Activated T-helper 2 cell treated with anti-CD3 and anti-CD28 coated beads, Interferon-gamma antibody, Interleukin-2, Interleukin-4, amounts not matched to agents 10 μg/mL and 5 μg/mL and 100 μg/mL, durations not matched to agents 14 hours and 24 hours and 36 hours (primary cell): ENCODE data around the gene TMOD2. TPM values are rescaled to one million over a fixed set of nuclear protein-coding genes. Genes with fewer than 3 reads are reported as not detected.

ENCODE experiments used
- DNase-seq: peaks from one replicate; pipeline ENCODE4 v3.0.0; 2021; ENCODE audit warnings: low spot score
- H3K27ac Mint-ChIP-seq: one replicate; pipeline ENCODE4 v1.8.0; 2021; ENCODE audit warnings: mixed read lengths
- H3K27me3 Mint-ChIP-seq: one replicate; pipeline ENCODE4 v1.8.0; 2021; ENCODE audit warnings: low read depth, mixed read lengths
- H3K36me3 Mint-ChIP-seq: one replicate; pipeline ENCODE4 v1.8.0; 2021; ENCODE audit warnings: low read depth, mixed read lengths
- H3K4me1 Mint-ChIP-seq: one replicate; pipeline ENCODE4 v1.8.0; 2021; ENCODE audit warnings: low read depth, mixed read lengths
- H3K4me3 Mint-ChIP-seq: one replicate; pipeline ENCODE4 v1.8.0; 2021; ENCODE audit warnings: low read depth, mild to moderate bottlenecking, moderate library complexity, mixed read lengths
- H3K9me3 Mint-ChIP-seq: one replicate; pipeline ENCODE4 v1.8.0; 2021; ENCODE audit warnings: mixed read lengths
- intact Hi-C: fragments of 100-400 bp; cut with micrococcal nuclease; formaldehyde crosslinking; loops from one replicate; pipeline ENCODE4 v1.15.1; 2023
- total RNA-seq: library from RNA; stranded (reverse); gene quantifications from 2 replicates; pipeline ENCODE4 v1.2.3, GENCODE V29; 2022

The TMOD2 gene
- total RNA-seq, 1 donor from 2014 or later: 1.7 TPM

DNA sequence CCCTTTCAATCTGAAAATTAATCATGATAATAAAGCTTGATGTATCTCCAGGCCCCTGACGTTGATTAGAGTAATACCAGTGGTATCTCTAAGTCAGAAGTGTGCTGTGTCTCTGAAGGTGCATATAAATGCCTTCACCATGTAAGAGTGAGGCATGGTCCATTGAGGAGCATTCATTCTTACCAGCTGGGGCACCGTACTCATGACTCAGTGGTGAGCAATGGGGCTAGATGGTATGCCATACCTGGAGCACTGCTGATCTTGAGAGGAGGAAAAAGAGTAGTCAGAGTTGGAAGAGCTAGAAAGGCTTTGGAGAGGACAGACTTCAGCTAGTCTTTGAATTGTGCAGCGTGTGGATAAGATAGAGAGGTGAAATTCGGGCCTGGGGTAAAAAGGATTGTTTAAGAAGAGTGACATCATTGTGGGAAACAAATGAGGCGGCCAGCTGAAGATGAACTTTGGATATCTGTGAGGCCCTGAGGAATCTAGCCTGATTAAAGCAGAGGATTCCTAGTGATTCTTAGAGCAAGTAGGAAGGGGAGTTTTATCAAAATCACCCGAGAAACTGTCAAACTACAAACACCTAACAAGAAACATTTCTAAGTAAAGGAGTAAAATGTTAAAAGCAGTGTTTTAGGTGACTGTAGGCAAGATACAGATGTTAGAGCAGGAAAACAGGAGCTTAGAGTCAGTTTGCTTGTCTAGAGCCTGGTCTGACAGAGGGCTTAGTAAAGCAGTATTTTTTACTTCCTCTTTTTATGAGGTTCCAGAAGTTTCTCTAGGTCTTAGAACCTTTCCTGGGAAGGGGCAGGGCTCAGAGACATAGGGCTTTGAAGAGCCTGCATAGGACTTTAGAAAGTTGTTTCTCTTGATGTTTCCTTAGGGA, 91.7 kb downstream of the TMOD2 start:
- H3K4me3 Mint-ChIP-seq: no peak overlapping the region
- DNase-seq: no peak
- H3K4me1 Mint-ChIP-seq: peaks cover 53% of the 10 kb centered on the region
- no peaks in the 10 kb centered on the region for H3K27me3 Mint-ChIP-seq
- H3K9me3 Mint-ChIP-seq: no peaks in the 10 kb centered on the region
- intact Hi-C loops: no loop called here
- H3K36me3 Mint-ChIP-seq: no peaks in the 10 kb centered on the region
- H3K27ac Mint-ChIP-seq: no peak overlapping the region

DNA sequence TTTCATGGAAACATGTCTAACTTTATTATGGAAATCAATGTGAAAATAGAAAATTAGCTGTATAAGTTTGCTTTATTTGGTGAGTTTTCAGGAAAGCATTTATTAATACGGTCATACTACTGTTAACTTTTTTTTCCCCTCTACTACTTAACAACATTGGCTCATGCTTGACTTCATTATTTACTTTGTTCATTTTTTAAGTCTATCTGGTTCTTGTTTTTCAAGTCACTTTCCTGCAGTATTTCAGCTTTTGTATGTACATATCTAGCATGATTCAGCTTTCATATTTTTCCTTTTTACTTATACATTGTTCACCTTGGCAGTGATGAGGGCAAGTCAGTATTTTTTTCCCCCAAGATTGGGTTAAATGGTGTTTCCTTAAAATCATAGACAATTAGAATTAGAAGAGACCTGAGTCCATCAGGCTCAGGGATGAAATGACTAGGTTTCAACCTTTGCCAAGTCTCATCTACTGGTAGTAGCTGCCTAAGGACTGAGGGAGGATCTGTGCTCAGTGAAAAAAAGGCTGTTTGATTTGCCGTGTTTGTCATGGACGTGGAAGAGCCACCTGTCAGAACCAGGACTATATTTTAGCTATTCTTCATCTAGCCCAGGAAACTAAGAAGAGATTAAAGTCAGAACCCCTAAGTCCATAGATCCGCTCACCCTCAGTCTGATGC, 93.5 kb downstream of the TMOD2 start:
- Mint-ChIP-seq H3K27me3 (no peaks in the 10 kb centered on the region), H3K36me3 (peaks cover 7% of the 10 kb centered on the region), H3K27ac (no peak overlapping the region), H3K4me3 (no peak overlapping the region), H3K9me3 (no peaks in the 10 kb centered on the region), H3K4me1 (peaks cover 54% of the 10 kb centered on the region)
- intact Hi-C loops: no loop called here
- DNase-seq: no peak

DNA sequence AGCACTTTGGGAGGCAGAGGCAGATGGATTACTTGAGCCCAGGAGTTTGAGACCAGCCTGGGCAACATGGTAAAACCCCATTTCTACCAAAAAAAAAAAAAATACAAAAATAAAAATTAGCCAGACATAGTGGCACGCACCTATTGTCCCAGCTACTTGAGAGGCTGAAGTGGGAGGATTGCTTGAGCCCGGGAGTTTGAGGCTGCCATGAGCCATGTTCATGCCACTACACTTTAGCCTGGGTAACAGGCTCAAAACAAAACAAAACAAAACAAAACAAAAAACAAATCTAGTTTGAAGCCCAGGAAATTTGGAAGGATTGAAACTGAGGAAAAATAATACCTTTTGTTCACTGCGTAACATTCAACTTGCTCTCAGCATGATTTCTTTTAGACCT, 94.7 kb downstream of the TMOD2 start:
- intact Hi-C loops: no loop called here
- Mint-ChIP-seq H3K4me1 (peaks cover 49% of the 10 kb centered on the region), H3K9me3 (no peaks in the 10 kb centered on the region), H3K4me3 (no peak overlapping the region), H3K27ac (peak overlapping the region; percentile 60), H3K36me3 (peaks cover 10% of the 10 kb centered on the region), H3K27me3 (no peaks in the 10 kb centered on the region)
- no peak for DNase-seq

DNA sequence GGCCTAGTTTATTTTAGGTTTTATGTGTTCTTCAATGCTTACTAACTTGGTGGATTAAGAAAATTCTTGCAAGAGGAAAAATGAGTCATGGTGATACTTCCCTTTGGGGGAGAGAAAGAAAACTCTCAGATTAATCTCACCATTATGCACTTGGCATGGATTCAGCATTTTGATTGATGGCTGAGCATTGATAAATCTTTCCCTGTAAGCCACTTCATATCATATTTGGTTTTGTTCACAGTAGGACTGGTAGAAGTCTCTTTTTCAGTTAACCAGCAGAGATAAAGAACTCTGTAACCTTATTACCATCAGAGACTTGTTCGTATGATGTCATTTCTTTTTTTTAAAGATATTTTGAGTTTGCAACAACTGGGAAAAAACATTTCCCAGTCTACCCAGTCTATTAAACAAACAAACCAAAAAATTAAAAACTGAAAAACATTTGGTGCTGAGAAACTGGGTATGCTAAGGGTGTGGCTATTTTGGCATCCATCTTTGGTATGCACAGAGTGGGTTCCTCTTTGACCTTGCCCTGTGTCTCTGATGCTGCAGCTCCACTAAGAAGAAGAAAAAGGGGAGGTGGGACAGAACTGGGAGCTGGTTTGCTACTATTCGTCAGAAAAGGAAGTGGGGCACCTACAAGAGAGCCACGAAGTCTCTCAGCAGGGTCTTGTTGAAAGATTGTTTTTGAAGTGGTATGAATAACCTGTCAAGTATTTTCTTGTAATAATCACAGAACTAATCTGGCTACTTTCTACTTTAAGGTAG, 95.2 kb downstream of the TMOD2 start:
- DNase-seq: no peak
- intact Hi-C loops: no loop called here
- H3K4me1 Mint-ChIP-seq: peaks cover 44% of the 10 kb centered on the region
- no peaks in the 10 kb centered on the region for H3K27me3 Mint-ChIP-seq
- no peak overlapping the region for H3K4me3 Mint-ChIP-seq
- H3K27ac Mint-ChIP-seq: peak overlapping the region; percentile 60
- no peaks in the 10 kb centered on the region for H3K9me3 Mint-ChIP-seq
- H3K36me3 Mint-ChIP-seq: peaks cover 10% of the 10 kb centered on the region

DNA sequence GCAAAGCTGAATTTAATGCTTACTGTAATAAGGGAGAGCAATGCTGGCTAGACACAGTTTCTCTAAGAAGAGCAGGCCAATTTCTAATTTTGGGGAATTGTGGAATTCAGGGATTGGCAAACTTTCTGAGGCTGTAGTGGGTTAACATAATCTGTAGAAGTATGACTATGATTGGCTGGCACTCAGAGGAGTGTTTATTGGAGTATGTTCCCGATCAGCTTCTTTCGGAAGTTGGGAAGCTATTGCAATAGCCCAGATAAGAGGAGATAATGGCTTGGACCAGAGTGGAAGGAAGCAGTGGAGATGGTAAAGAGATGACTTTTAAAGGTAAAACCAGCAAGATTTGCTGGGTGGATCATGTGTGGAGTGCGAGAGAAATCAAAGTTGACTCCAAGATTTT, 97.4 kb downstream of the TMOD2 start:
- H3K36me3 Mint-ChIP-seq: peaks cover 14% of the 10 kb centered on the region
- peaks cover 40% of the 10 kb centered on the region for H3K4me1 Mint-ChIP-seq

DNA sequence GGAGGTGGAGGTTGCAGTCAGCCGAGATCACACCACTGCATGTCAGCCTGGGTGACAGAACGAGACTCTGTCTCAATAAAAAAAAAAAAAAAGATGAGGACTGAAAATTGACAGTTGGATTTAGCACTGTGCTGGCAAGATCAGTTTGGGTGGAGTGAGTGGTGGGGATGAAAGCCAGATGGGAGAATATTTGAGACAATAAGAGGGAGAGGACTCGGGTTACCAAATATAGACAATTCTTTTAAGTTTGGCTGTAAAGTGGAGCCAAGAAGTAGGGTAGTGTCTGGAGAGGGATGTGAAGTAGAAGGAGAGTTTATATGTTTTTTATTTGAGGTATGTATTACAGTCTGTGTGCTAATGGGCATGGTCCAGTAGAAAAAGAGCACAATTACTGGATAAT, 98.5 kb downstream of the TMOD2 start:
- Mint-ChIP-seq H3K4me3 (no peak overlapping the region), H3K27me3 (no peaks in the 10 kb centered on the region), H3K9me3 (no peaks in the 10 kb centered on the region), H3K4me1 (peaks cover 38% of the 10 kb centered on the region), H3K27ac (no peak overlapping the region), H3K36me3 (peaks cover 14% of the 10 kb centered on the region)
- no peak for DNase-seq
- intact Hi-C loops: no loop called here

More for the DNA sequence above, 97.4 kb downstream of the TMOD2 start:
- no peaks in the 10 kb centered on the region for H3K9me3 Mint-ChIP-seq
- intact Hi-C loops: no loop called here
- DNase-seq: no peak
- no peak overlapping the region for H3K27ac Mint-ChIP-seq
- no peaks in the 10 kb centered on the region for H3K27me3 Mint-ChIP-seq
- no peak overlapping the region for H3K4me3 Mint-ChIP-seq

DNA sequence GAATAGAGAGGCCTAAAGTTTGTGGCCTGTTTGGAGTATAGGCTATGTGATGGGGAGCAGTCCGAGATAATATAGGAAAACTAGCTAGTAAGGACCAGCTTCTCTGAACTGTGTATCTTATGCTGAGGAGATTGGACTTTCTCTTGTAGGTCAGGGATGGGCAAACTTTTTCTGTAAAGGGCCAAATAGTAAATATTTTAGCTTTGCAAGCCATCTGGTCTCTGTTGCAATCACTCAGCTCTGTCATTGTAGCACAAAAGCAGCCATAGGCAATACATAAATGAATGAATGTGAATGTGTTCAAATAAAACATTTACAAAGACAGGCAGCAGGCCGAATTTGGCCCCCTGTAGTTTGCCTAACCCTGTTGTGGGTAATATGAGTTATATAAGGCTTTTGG, 102.6 kb downstream of the TMOD2 start:
- H3K4me1 Mint-ChIP-seq: peaks cover 27% of the 10 kb centered on the region
- H3K9me3 Mint-ChIP-seq: no peaks in the 10 kb centered on the region
- H3K27me3 Mint-ChIP-seq: no peaks in the 10 kb centered on the region
- no peak overlapping the region for H3K27ac Mint-ChIP-seq
- intact Hi-C loops: no loop called here
- H3K36me3 Mint-ChIP-seq: peaks cover 16% of the 10 kb centered on the region
- DNase-seq: no peak
- no peak overlapping the region for H3K4me3 Mint-ChIP-seq

DNA sequence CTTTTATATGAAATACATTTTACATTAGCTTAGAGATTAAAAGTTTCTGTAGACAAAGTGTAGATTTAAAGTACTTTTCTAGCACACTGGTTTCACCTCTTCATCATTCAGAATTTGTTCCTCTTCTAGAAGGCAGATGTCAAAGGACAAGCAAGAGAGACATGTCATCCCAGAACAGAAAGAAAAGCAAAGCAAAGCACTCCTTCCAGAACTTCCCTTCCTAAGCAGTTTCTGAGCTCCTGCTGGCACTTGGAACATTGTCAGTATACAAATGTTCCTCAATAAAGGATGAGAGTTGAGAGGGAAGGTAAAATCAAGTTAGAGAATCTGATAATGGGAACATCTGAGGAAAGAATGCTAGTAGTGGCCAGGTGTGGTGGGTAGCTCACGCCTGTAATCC, 104.2 kb downstream of the TMOD2 start:
- Mint-ChIP-seq H3K27me3 (no peaks in the 10 kb centered on the region), H3K27ac (no peak overlapping the region), H3K9me3 (no peaks in the 10 kb centered on the region), H3K4me3 (no peak overlapping the region), H3K36me3 (peaks cover 23% of the 10 kb centered on the region), H3K4me1 (peaks cover 27% of the 10 kb centered on the region)
- intact Hi-C loops: no loop called here
- DNase-seq: no peak

DNA sequence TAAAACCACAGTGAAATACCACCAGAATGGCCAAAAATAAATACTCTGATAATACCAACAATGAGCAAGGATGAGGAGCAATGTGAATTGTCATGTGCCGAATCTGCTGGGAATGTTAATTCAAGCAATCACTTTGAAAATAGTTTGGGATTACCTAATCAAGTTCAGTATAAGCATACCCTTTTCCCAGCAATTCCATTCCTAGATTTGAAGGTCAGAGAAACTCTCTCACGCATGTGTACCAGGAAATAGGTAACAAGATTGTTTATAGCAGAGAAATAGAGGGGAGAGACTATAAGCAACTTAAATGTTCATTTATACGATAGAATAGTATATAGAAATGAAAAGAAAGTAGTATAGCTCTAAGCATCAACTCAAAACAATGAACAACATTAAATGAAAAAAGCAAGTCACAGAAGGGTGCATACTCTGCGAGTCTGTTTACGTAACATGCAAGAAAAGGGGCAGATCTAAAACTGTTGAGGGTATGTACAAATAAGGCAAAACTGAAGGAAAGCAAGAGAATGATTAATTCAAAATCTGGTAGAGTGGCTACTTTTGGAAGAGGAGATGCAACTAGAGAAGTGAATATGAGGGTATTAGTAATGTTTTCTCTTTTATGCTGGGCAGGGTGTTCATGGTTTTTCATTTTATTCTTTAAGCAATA, 105.5 kb downstream of the TMOD2 start:
- Mint-ChIP-seq H3K27me3 (no peaks in the 10 kb centered on the region), H3K9me3 (no peaks in the 10 kb centered on the region), H3K36me3 (peaks cover 28% of the 10 kb centered on the region), H3K27ac (no peak overlapping the region), H3K4me1 (peaks cover 34% of the 10 kb centered on the region), H3K4me3 (no peak overlapping the region)
- intact Hi-C loops: no loop called here
- DNase-seq: no peak

DNA sequence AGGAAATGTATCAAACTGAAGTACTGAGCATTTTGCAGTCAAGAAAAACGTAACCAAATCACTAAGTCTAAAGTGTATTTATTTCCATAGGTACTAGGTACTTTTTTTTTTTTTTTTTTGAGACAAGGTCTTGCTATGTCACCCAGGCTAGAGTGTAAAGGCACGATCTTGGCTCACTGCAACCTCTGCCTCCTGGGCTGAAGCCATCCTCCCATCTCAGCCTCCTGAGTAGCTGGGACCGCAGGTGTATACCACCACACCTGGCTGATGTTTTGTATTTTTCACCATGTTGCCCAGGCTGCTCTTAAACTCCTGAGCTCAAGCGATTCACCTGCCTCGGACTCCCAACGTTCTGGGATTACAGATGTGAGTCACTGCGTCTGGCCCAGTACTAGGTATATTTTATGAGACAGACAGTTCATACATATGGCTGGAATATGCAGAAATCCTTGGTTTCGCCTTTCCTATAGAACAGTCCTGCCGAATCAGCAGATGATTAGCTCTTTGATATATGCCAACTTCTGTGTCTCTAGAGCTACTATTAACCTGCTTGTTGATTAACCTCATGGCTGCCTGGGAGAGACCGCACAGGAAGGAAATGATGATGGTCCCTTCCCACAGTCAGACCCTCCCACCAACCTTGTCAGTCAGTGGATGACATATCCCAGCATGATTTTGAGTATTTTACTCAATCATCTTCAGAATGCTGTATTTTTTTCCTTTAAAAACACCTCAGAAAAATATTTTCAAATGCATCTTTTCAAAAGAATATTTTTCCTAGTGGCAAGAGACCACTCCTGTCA, 110.4 kb downstream of the TMOD2 start:
- Mint-ChIP-seq H3K27me3 (no peaks in the 10 kb centered on the region), H3K4me1 (peaks cover 54% of the 10 kb centered on the region), H3K27ac (peak overlapping the region; percentile 42), H3K4me3 (peak overlapping the region; percentile 51), H3K9me3 (no peaks in the 10 kb centered on the region), H3K36me3 (peaks cover 53% of the 10 kb centered on the region)
- intact Hi-C loops: loop anchor here (1.0 kb wide), 1 partner anchor 31 kb away; no protein-coding TSS in a partner anchor
- DNase-seq: peak; percentile 54

DNA sequence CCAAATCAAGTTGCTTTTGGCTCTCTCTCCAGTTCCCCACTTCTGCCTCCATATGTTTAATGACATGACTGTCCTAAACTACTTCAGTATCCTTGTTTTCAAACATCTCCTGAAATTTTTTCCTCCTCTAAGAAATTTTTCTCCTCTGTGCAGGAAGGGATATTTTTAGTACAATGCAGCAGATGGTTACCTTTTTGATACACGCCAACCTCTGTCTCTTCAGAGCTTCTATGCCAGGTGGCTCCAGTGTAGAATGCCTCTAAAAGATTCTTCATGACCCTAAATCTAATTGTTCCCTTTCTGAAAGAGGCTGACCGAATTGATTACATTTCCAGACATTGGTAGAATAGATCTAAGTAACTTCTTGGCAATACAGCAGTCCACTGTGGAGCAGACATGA, 111.7 kb downstream of the TMOD2 start:
- no peak overlapping the region for H3K4me3 Mint-ChIP-seq
- H3K36me3 Mint-ChIP-seq: peaks cover 62% of the 10 kb centered on the region
- H3K9me3 Mint-ChIP-seq: no peaks in the 10 kb centered on the region
- H3K27ac Mint-ChIP-seq: peak overlapping the region; percentile 4
- intact Hi-C loops: no loop called here
- no peak for DNase-seq
- H3K27me3 Mint-ChIP-seq: no peaks in the 10 kb centered on the region
- peaks cover 50% of the 10 kb centered on the region for H3K4me1 Mint-ChIP-seq
